Transverse colon (tissue), 4 donors: ENCODE measurements around the gene CES3. TPM values are rescaled to one million over a fixed set of nuclear protein-coding genes. Genes with fewer than 3 reads are reported as not detected.
A peak's percentile ranks its signal among the peaks of the same experiment; 100 is the strongest.

Experiments
- DNase-seq: peaks from one replicate; pipeline ENCODE4 v3.0.0-alpha.2; 2019
- H3K27ac ChIP-seq, 4 donors: fragments of 200-600 bp; sonication (generic); 2 replicates each; pipeline ENCODE4 v1.5.1; 2016 to 2018; ENCODE audit warnings: inconsistent platforms in 4 of 4
- H3K27me3 ChIP-seq: fragments of 200-600 bp; sonication (generic); 2 replicates; pipeline ENCODE4 v1.5.1; 2017; ENCODE audit warnings: inconsistent platforms
- H3K36me3 ChIP-seq, 4 donors: fragments of 200-600 bp; sonication (generic); 2 replicates each; pipeline ENCODE4 v1.5.1; 2017 to 2019; ENCODE audit warnings: inconsistent platforms in 4 of 4
- H3K4me1 ChIP-seq, 4 donors: fragments of 200-600 bp; sonication (generic); 2 replicates each; pipeline ENCODE4 v1.5.1; 2017 to 2020; ENCODE audit warnings: inconsistent platforms in 4 of 4
- H3K4me3 ChIP-seq, 4 donors: fragments of 200-600 bp; sonication (generic); 1 replicate in 1 of 4; 2 replicates in 3 of 4; pipeline versions ENCODE4 v1.5.1 to v1.6.1; 2017 to 2019; ENCODE audit warnings: inconsistent platforms in 4 of 4
- H3K9me3 ChIP-seq, 2 donors: fragments of 200-600 bp; sonication (generic); 2 replicates each; pipeline ENCODE4 v1.5.1; 2017 to 2019; ENCODE audit warnings: inconsistent platforms in 2 of 2
- CTCF ChIP-seq, 5 experiments: fragments of 200-600 bp in 3 of 5; fragments of 450-650 bp in 2 of 5; sonication (generic) in 3 of 5; IDR thresholded peaks; 1 replicate in 2 of 5; 2 replicates in 3 of 5; pipeline ENCODE4 v1.5.1; 2016 to 2017; ENCODE audit warnings: antibody characterized with exemption in 5 of 5, inconsistent platforms in 3 of 5, mild to moderate bottlenecking in 2 of 5, moderate library complexity in 1 of 5
- EP300 ChIP-seq: sonication (generic); formaldehyde crosslinking; IDR thresholded peaks from one replicate; pipeline ENCODE4 v1.6.1; 2017; ENCODE audit warnings: antibody characterized with exemption, low read depth
- POLR2A ChIP-seq: fragments of 450-650 bp; IDR thresholded peaks from one replicate; pipeline ENCODE4 v1.6.1; 2016; ENCODE audit warnings: antibody characterized with exemption, mild to moderate bottlenecking, moderate library complexity
- POLR2AphosphoS5 ChIP-seq, 3 donors: sonication (generic); formaldehyde crosslinking; IDR thresholded peaks; one replicate each; pipeline ENCODE4 v1.6.1; 2016; ENCODE audit warnings: antibody characterized with exemption in 3 of 3
- WGBS, 2 donors: methylation state at CpG; one replicate each; pipeline ENCODE4 v1.1.5; 2018; ENCODE audit warnings: low coverage in 1 of 2; 5-methylcytosine and 5-hydroxymethylcytosine counted together
- in situ Hi-C, 4 donors: fragments of 200-750 bp; cut with MboI; loops; one replicate each; pipeline versions ENCODE4 v1.15.0 to v1.15.1; 2017; ENCODE audit warnings: low sequenced_read_pairs in 3 of 4, low pct_ligation_motif_present in 1 of 4, low pct_unique_long_range_greater_than_20kb in 1 of 4
- intact Hi-C: fragments of 100-400 bp; cut with DNase I; formaldehyde crosslinking; loops from one replicate; pipeline ENCODE4 v1.15.1; 2023; ENCODE audit warnings: low total_unique reads
- total RNA-seq, 4 donors: library from RNA; depleted of rRNA; stranded (reverse); fragments of >200 nt; gene quantifications; one replicate each; pipeline ENCODE4 v1.1.0, GENCODE V29; 2016

The CES3 gene
- total RNA-seq, 4 donors from 2014 or later = 247 to 616 (median 291) TPM

GRCh38 chr16:66947302-66948065, 13.6 kb upstream of the CES3 start:
- TF ChIP-seq CTCF (IDR thresholded peaks at IDR 0.05) = peak; percentile 87 to 97 (median 92)
- TF ChIP-seq POLR2AphosphoS5 (IDR thresholded peaks at IDR 0.05) = peak in 1 of 3 donors; percentile 11
- no peak for TF ChIP-seq POLR2A
- 0 to 2% methylated on average over 1 to 23 of the region's 23 CpGs for WGBS, 2 donors

GRCh38 chr16:66948134-66948836, 12.8 kb upstream of the CES3 start:
- no peak for TF ChIP-seq POLR2A
- TF ChIP-seq CTCF (IDR thresholded peaks at IDR 0.05) = no peak
- no peak for TF ChIP-seq POLR2AphosphoS5 (IDR thresholded peaks at IDR 0.05)
- no peak for TF ChIP-seq EP300
- WGBS, 2 donors = 4 to 8% methylated on average over 4 to 37 of the region's 44 CpGs
- peaks cover 0 to 2% (median 0%) of the 10 kb centered on the region in 4 donors for H3K36me3 ChIP-seq
- in situ Hi-C loops = no loop called here
- H3K4me1 ChIP-seq = peaks cover 18 to 30% (median 21%) of the 10 kb centered on the region in 4 donors
- peak overlapping the region; percentile 20 to 58 (median 40) for H3K4me3 ChIP-seq
- peak overlapping the region in 2 of 4 donors; percentile 26 to 45 for H3K27ac ChIP-seq
- H3K9me3 ChIP-seq = no peaks in the 10 kb centered on the region
- H3K27me3 ChIP-seq = peaks cover 13% of the 10 kb centered on the region
- DNase-seq = peak; percentile 43
- intact Hi-C loops = no loop called here

More at GRCh38 chr16:66947302-66948065, 13.6 kb upstream of the CES3 start:
- Histone ChIP-seq H3K9me3 (no peaks in the 10 kb centered on the region), H3K27me3 (peaks cover 13% of the 10 kb centered on the region), H3K4me1 (peaks cover 17 to 22% (median 17%) of the 10 kb centered on the region in 4 donors), H3K27ac (peak overlapping the region in 2 of 4 donors; percentile 26 to 45), H3K4me3 (peak overlapping the region; percentile 34 to 58 (median 47)), H3K36me3 (peaks cover 0 to 10% (median 2%) of the 10 kb centered on the region in 4 donors)
- peak; percentile 91 for DNase-seq
- in situ Hi-C loops (no loop called here), intact Hi-C loops (no loop called here)

- in situ Hi-C loops = no loop called here
- TF ChIP-seq CTCF (IDR thresholded peaks at IDR 0.05) (no peak), POLR2AphosphoS5 (IDR thresholded peaks at IDR 0.05) (no peak), POLR2A (no peak), EP300 (no peak)
- WGBS, 2 donors = 31% methylated on average over 16 of the region's 21 CpGs; no CpG with 5 or more reads in 1 of the 2 donors
- H3K27me3 ChIP-seq = peaks cover 13% of the 10 kb centered on the region
- peaks cover 18 to 33% (median 23%) of the 10 kb centered on the region in 4 donors for H3K4me1 ChIP-seq
- intact Hi-C loops = no loop called here
- DNase-seq = no peak
- no peaks in the 10 kb centered on the region for H3K9me3 ChIP-seq
- no peak overlapping the region for H3K27ac ChIP-seq
- peak overlapping the region in 3 of 4 donors; percentile 34 to 58 (median 45) for H3K4me3 ChIP-seq
- H3K36me3 ChIP-seq = no peaks in the 10 kb centered on the region
Observed at GRCh38 chr16:66948837-66949225, 12.2 kb upstream of the CES3 start.

GRCh38 chr16:66949472-66949871, 11.6 kb upstream of the CES3 start:
- H3K27ac ChIP-seq = no peak overlapping the region
- no peaks in the 10 kb centered on the region for H3K9me3 ChIP-seq
- no peak for DNase-seq
- peaks cover 13% of the 10 kb centered on the region for H3K27me3 ChIP-seq
- 57 to 58% methylated on average over 4 to 6 of the region's 6 CpGs for WGBS, 2 donors
- no peak overlapping the region for H3K4me3 ChIP-seq
- in situ Hi-C loops = no loop called here
- no peaks in the 10 kb centered on the region for H3K36me3 ChIP-seq
- TF ChIP-seq POLR2A = no peak
- peaks cover 18 to 38% (median 26%) of the 10 kb centered on the region in 4 donors for H3K4me1 ChIP-seq
- intact Hi-C loops = no loop called here
